Ishikawa (cell line): ENCODE results near the gene DDX54.

ENCODE experiments used
- CEBPB ChIP-seq: IDR thresholded peaks from 2 replicates; pipeline ENCODE4 v1.6.1; 2012
- CREB1 ChIP-seq: IDR thresholded peaks from 2 replicates; pipeline ENCODE4 v1.6.1; 2012; ENCODE audit warnings: low read depth
- EGR1 ChIP-seq: IDR thresholded peaks from 2 replicates; pipeline ENCODE4 v1.6.1; 2012
- EP300 ChIP-seq: IDR thresholded peaks from 2 replicates; pipeline ENCODE4 v1.6.1; 2012; ENCODE audit warnings: borderline replicate concordance
- FOXM1 ChIP-seq: IDR thresholded peaks from 2 replicates; pipeline ENCODE4 v1.6.1; 2012; ENCODE audit warnings: low read depth, borderline replicate concordance
- MAX ChIP-seq: IDR thresholded peaks from 2 replicates; pipeline ENCODE4 v1.6.1; 2012
- NFIC ChIP-seq: IDR thresholded peaks from 2 replicates; pipeline ENCODE4 v1.6.1; 2012
- RAD21 ChIP-seq: IDR thresholded peaks from 2 replicates; pipeline ENCODE4 v1.6.1; 2012; ENCODE audit warnings: low read depth
- REST ChIP-seq: IDR thresholded peaks from 2 replicates; pipeline ENCODE4 v1.6.1; 2012; ENCODE audit warnings: low read depth, mild to moderate bottlenecking
- TAF1 ChIP-seq: IDR thresholded peaks from 2 replicates; pipeline ENCODE4 v1.6.1; 2012; ENCODE audit warnings: low read depth, mild to moderate bottlenecking
- TCF12 ChIP-seq: IDR thresholded peaks from 2 replicates; pipeline ENCODE4 v1.6.1; 2012; ENCODE audit warnings: low read depth
- TEAD4 ChIP-seq: IDR thresholded peaks from 2 replicates; pipeline ENCODE4 v1.6.1; 2012
- USF1 ChIP-seq: IDR thresholded peaks from 2 replicates; pipeline ENCODE4 v1.6.1; 2012
- YY1 ChIP-seq: IDR thresholded peaks from 2 replicates; pipeline ENCODE4 v1.6.1; 2012; ENCODE audit warnings: low read depth
- ZBTB7A ChIP-seq: IDR thresholded peaks from 2 replicates; pipeline ENCODE4 v1.6.1; 2012; ENCODE audit warnings: low read depth

The DDX54 gene

DNA sequence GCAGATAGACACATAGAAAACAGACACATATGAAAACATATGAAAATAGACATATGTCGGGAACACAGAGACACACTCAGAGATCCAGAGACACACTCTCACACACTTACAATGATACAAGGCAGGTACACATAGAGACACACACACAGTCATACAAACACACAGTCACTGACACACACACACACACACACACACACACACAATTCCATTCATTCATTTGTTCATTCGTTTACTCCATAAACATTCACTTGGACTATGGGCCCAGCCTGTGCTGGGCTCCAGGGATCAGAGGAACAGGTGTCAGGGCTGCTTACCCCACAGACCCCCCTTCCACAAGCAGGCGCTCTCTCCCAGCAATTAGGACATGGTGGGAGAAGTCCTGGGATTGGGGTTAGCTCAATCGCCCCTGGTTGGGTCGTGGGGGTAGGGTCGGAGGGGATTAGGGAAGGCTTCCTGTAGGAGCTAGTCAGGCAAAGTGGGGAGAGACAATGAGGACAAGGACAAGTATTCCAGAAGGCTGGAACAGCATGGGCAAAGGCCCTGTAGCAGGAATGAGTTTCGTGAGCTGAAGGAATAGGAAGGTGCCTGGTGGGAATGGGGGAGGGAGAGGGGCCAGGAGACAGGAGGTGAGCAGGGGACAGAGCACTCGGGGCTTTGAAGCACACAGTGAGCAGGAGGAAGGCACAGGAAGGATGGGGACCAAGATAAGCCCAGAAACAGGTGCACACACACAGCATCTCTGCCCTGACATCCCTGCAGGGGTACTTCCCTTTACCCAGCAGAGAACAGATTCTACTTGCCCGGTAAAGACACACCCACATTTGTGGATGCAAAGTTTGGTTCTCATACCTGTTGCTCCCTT is 56.2 kb downstream of the DDX54 start:
- no peak for TF ChIP-seq TCF12
- TF ChIP-seq MAX = no peak
- TF ChIP-seq CEBPB = no peak
- TF ChIP-seq REST = no peak
- no peak for TF ChIP-seq TEAD4
- no peak for TF ChIP-seq CREB1
- TF ChIP-seq NFIC = no peak
- TF ChIP-seq YY1 = no peak
- TF ChIP-seq FOXM1 = no peak
- no peak for TF ChIP-seq EGR1
- TF ChIP-seq USF1 = no peak
- no peak for TF ChIP-seq RAD21
- TF ChIP-seq TAF1 = no peak
- TF ChIP-seq ZBTB7A = no peak
- no peak for TF ChIP-seq EP300

GRCh38 chr12:113127791-113128199 is 57.5 kb downstream of the DDX54 start:
- no peak for TF ChIP-seq ZBTB7A
- no peak for TF ChIP-seq CREB1
- no peak for TF ChIP-seq RAD21
- TF ChIP-seq TEAD4 = no peak
- TF ChIP-seq YY1 = no peak
- TF ChIP-seq EGR1 = no peak
- no peak for TF ChIP-seq REST
- no peak for TF ChIP-seq TAF1
- TF ChIP-seq MAX = no peak
- no peak for TF ChIP-seq EP300
- TF ChIP-seq TCF12 = no peak
- TF ChIP-seq CEBPB = no peak

DNA sequence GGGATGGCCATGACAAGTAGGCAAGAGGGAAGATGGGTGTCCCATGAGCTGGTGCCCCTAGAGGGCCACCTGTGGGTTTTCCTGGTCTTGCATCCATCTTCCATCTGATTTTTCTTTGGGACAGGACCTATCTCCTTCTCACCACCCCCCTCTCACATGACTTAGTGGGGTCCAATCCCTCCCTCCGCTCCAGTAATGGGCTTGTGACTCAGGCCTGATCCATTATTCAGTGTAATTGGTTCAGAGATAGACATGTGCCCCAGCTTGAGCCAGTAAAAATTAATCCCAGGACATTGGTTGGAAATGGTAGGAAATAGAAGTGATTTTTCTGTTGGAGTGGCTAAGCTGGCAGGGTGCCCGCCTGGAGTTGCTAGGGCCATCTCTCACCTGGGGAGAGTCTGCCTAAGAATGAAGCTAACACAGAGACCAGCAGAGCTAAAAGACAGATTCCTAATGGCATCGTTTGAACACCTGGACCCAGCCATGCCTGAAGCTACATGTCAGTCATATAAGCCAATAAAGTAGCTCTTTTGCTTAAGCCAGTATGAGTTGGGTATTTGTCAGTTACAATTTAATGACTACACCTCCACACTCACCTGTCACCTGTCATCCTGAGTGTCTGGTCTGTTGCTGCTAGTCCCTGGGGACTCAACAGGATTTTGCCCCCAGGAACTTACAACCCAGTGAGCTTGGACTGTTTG is 64.5 kb downstream of the DDX54 start:
- no peak for TF ChIP-seq CEBPB
- no peak for TF ChIP-seq NFIC
- TF ChIP-seq TEAD4 = no peak
- TF ChIP-seq USF1 = peak; percentile 46; the same call in 1 of the 2 replicates
- no peak for TF ChIP-seq EGR1
- no peak for TF ChIP-seq EP300
- TF ChIP-seq TAF1 = no peak

DNA sequence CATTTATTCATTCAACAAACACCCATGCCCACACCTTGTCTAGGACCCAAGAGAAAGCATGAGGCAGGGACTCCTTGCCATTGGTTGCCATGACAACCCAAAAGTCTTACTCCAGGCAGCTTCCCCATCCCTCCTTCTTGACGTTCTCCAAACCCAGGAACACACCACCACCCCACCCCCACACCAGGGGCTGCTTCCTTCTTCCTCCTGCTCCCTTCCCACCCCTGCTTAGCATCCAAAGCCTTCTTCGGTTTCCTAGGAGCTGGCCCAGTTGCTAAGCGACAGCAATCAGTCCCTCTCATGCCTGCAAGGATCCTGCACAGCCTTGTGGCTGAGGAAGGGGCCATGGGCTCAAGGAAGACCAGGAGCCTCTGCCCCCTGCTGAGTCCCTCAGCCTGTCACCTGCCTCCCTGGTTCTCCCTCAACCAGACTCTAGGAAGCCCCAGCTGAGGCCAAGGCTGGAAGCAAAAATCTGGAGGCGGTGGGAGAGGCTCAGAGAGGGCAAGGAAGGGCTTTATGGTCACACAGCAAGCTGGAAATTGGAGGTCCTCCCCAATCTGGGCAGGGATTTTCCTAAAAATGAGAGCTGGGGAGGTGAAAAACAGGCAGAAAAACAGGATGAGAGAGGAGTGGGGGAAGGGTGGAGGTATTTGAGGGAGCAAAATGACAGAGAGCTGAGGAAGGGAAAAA is 65.2 kb downstream of the DDX54 start:
- no peak for TF ChIP-seq TEAD4

GRCh38 chr12:113118142-113118541 is 67.1 kb downstream of the DDX54 start:
- no peak for TF ChIP-seq MAX
- TF ChIP-seq CEBPB = no peak
- TF ChIP-seq YY1 = no peak
- TF ChIP-seq EP300 = no peak
- no peak for TF ChIP-seq NFIC
- no peak for TF ChIP-seq REST
- TF ChIP-seq TEAD4 = no peak
- TF ChIP-seq EGR1 = no peak
- TF ChIP-seq FOXM1 = no peak
- TF ChIP-seq ZBTB7A = no peak
- no peak for TF ChIP-seq TAF1
- TF ChIP-seq RAD21 = no peak
- no peak for TF ChIP-seq TCF12
